GM12878 (cell line): Measurements from ENCODE around the gene LTC4S. TPM values are rescaled to one million over a fixed set of nuclear protein-coding genes. Genes with fewer than 3 reads are reported as not detected.

Experiments
- ATAC-seq: fragments of 200-7000 bp; cut with Tn5 transposase; 3 replicates; pipeline ENCODE4 v1.9.1; 2020; ENCODE audit warnings: mild to moderate bottlenecking, moderate library complexity
- BruUV-seq: library from RNA; stranded (reverse); fragments of 400-500 nt; replicated peaks from 2 replicates; lab custom pipeline; 2021; lab: Mats Ljungman, UMichigan
- CTCF ChIA-PET: fragments of 300-600 bp; sonication (Branson Sonifier 250); formaldehyde crosslinking; extraction: SDS; loops from one replicate; lab custom pipeline; 2021; ENCODE audit warnings: inconsistent platforms; lab: Yijun Ruan, JAX
- POLR2A ChIA-PET: fragments of 350-600 bp; formaldehyde crosslinking; extraction: SDS; loops from one replicate; lab custom pipeline; 2021; ENCODE audit warnings: inconsistent platforms; lab: Charles Lee
- RAD21 ChIA-PET: fragments of 300-600 bp; sonication (Branson Sonifier 250); formaldehyde crosslinking; loops from one replicate; lab custom pipeline; 2023; ENCODE audit warnings: antibody characterized with exemption; ENCODE audit not compliant: unreplicated experiment; lab: Charles Lee
- SMC1A ChIA-PET: fragments of 300-600 bp; sonication (Branson Sonifier 250); formaldehyde crosslinking; loops from one replicate; lab custom pipeline; 2023; ENCODE audit not compliant: unreplicated experiment, uncharacterized antibody; lab: Charles Lee
- DNase-seq: peaks from one replicate; pipeline ENCODE4 v3.0.0-alpha.2; 2011; ENCODE audit warnings: low read depth, low spot score
- FAIRE-seq: peaks from 3 replicates; lab custom pipeline; 2011; peaks lifted over from hg19 to GRCh38; lab: Jason Lieb, UNC
- H2AFZ ChIP-seq: 2 replicates; pipeline ENCODE4 v1.6.0; 2011; ENCODE audit warnings: low read depth, low read length, control low read depth; ENCODE audit not compliant: control insufficient read depth
- H3K27ac ChIP-seq: 2 replicates; pipeline ENCODE4 v1.5.1; 2011; ENCODE audit warnings: control low read depth; ENCODE audit not compliant: control insufficient read depth, insufficient read depth
- H3K27me3 ChIP-seq, 2 experiments: replicated peaks in 1 of 2; 2 replicates each; pipeline versions ENCODE4 v1.6.0 to v1.6.1; 2011; ENCODE audit warnings: low read length in 1 of 2; ENCODE audit not compliant: control insufficient read depth in 2 of 2, insufficient read depth in 2 of 2
- H3K36me3 ChIP-seq, 2 experiments: 2 replicates each; pipeline ENCODE4 v1.5.1; 2011; ENCODE audit warnings: low read length in 1 of 2; ENCODE audit not compliant: control insufficient read depth in 2 of 2, insufficient read depth in 2 of 2
- H3K4me1 ChIP-seq: 2 replicates; pipeline ENCODE4 v1.6.1; 2011; ENCODE audit warnings: mild to moderate bottlenecking, low read length, moderate library complexity, mixed read lengths; ENCODE audit not compliant: control insufficient read depth, insufficient read depth
- H3K4me2 ChIP-seq: 2 replicates; pipeline ENCODE4 v1.6.0; 2011; ENCODE audit warnings: control low read depth; ENCODE audit not compliant: control insufficient read depth, insufficient read depth
- H3K4me3 ChIP-seq: fragments of 200-600 bp; sonication (generic); 2 replicates; pipeline ENCODE4 v1.5.1; 2016
- H3K79me2 ChIP-seq: 2 replicates; pipeline ENCODE4 v1.6.0; 2011; ENCODE audit warnings: low read length; ENCODE audit not compliant: control insufficient read depth, insufficient read depth
- H3K9ac ChIP-seq: 2 replicates; pipeline ENCODE4 v1.8.0; 2011; ENCODE audit warnings: low read length, control low read depth, mixed read lengths; ENCODE audit not compliant: control insufficient read depth, insufficient read depth
- H3K9me3 ChIP-seq: replicated peaks from 3 replicates; pipeline ENCODE4 v1.5.1; 2011; ENCODE audit warnings: mild to moderate bottlenecking, low read length; ENCODE audit not compliant: control insufficient read depth, insufficient read depth
- H4K20me1 ChIP-seq: 2 replicates; pipeline ENCODE4 v1.6.0; 2011; ENCODE audit not compliant: control insufficient read depth, insufficient read depth
- EZH2 ChIP-seq: IDR thresholded peaks from 2 replicates; pipeline ENCODE4 v1.6.1; 2012; ENCODE audit warnings: low read depth, mild to moderate bottlenecking, control low read depth, inconsistent platforms, low read length, borderline replicate concordance; ENCODE audit not compliant: control insufficient read depth
- POLR2A ChIP-seq: IDR thresholded peaks from 2 replicates; pipeline ENCODE4 v1.6.1; 2011; ENCODE audit warnings: low read depth, mild to moderate bottlenecking, low read length
- SMARCA5 ChIP-seq: fragments of 450-650 bp; IDR thresholded peaks from 2 replicates; pipeline ENCODE4 v1.6.1; 2017; ENCODE audit warnings: mild to moderate bottlenecking
- STAT1 ChIP-seq: fragments of 450-650 bp; conservative IDR thresholded peaks from 2 replicates; pipeline ENCODE4 v1.6.1; 2014; ENCODE audit warnings: antibody characterized with exemption, mild to moderate bottlenecking
- SUPT20H ChIP-seq: IDR thresholded peaks from 2 replicates; pipeline ENCODE4 v1.6.1; 2011; ENCODE audit warnings: low read depth, mild to moderate bottlenecking, low read length, moderate library complexity, borderline replicate concordance; ENCODE audit not compliant: control insufficient read depth
- WGBS: methylation state at CpG from one replicate; pipeline ENCODE4 v1.1.6; 2016; ENCODE audit warnings: low lambda C conversion rate; ENCODE audit not compliant: insufficient replicate concordance, insufficient coverage; ENCODE audit errors: missing lambda C conversion rate; 5-methylcytosine and 5-hydroxymethylcytosine counted together
- in situ Hi-C: fragments of 300-500 bp; cut with MboI; formaldehyde crosslinking; loops from 9 replicates; pipeline ENCODE4 v1.14.3; 2018; ENCODE audit warnings: mixed read lengths
- intact Hi-C: fragments of 100-400 bp; cut with micrococcal nuclease; formaldehyde crosslinking; loops from one replicate; pipeline ENCODE4 v1.14.2; 2022; ENCODE audit not compliant: unreplicated experiment
- polyA plus RNA-seq, 11 experiments: library from polyadenylated mRNA; depleted of rRNA in 4 of 11; unstranded in 6 of 11; stranded (reverse) in 5 of 11; fragments of >200 nt; fragmentation: Nextera tagmentation in 4 of 11; fragmentation: Illumina TruSeq in 1 of 11; extraction: Ambion mirVana in 4 of 11; extraction: Trizol in 1 of 11; gene quantifications; 1 replicate in 1 of 11; 2 replicates in 10 of 11; pipeline versions ENCODE4 v1.2.1 to v1.2.3, GENCODE V29; 2011 to 2016; ENCODE audit warnings: inconsistent platforms in 2 of 11, missing spikeins in 2 of 11, low read depth in 1 of 11
- total RNA-seq, 4 experiments: library from RNA; depleted of rRNA in 3 of 4; stranded (reverse); fragments of >200 nt in 3 of 4; fragmentation: Illumina TruSeq in 1 of 4; extraction: Trizol in 1 of 4; gene quantifications; 2 replicates each; pipeline versions ENCODE4 v1.2.1 to v1.2.3, GENCODE V29; 2013 to 2021
- TF ChIP-seq, protein P1 (sequence below): fragments of 450-650 bp; IDR thresholded peaks from 2 replicates; pipeline ENCODE4 v1.6.1; 2016; ENCODE audit warnings: mild to moderate bottlenecking
- TF ChIP-seq, protein P2 (sequence below): fragments of 450-650 bp; IDR thresholded peaks from 2 replicates; pipeline ENCODE4 v1.6.1; 2017; ENCODE audit warnings: antibody characterized with exemption, mild to moderate bottlenecking, moderate library complexity
- TF ChIP-seq, protein P3 (sequence below): fragments of 450-650 bp; IDR thresholded peaks from 2 replicates; pipeline ENCODE4 v1.6.1; 2016; ENCODE audit warnings: mild to moderate bottlenecking

LTC4S gene
- total and polyA plus RNA-seq, 10 of the 15 experiments (the other 5 are each of a cell fraction or from before 2014, with no cell fraction given), result 0.78 to 3.6 (median 1.8) TPM; not detected in 5

DNA sequence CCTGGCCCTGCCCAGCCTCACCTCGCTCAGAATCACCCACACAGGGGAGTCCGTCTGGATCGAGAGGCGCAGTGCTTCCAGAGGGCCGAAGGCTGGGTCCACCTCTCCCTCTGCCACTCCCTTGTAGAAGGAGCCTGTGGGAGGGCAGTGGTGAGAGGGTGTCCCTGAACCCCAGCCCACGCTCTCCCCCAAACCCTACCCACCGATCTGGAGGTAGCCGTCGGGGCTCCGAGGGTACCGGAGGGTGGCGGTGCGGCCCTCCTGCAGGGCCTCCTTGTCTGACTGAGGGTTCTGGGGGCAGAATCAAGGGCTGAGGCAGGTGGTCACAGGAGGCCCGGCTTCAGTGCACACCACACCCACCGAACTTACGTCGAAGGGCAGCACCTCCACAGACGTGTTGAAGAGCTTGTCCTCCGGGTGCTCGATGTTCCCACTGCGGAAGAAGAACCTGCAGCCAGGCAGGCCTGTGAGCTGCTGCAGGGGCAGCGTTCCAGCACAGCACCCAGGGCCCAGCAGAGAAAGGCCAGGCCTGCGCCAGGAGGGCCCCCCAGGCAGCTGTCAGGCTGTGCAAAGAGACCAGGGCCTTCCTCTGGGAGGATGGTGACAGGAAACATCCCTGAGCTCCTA is 4.5 kb downstream of the LTC4S start:
- peaks cover 22% of the 10 kb centered on the region for H3K4me1 ChIP-seq
- DNase-seq, result no peak
- TF ChIP-seq POLR2A (0 out of 2 replicates have a peak, but pooled peaks have one; percentile 25), STAT1 (no peak), SUPT20H (no peak), SMARCA5 (no peak), EZH2 (no peak)
- TF ChIP-seq, protein P1, sequence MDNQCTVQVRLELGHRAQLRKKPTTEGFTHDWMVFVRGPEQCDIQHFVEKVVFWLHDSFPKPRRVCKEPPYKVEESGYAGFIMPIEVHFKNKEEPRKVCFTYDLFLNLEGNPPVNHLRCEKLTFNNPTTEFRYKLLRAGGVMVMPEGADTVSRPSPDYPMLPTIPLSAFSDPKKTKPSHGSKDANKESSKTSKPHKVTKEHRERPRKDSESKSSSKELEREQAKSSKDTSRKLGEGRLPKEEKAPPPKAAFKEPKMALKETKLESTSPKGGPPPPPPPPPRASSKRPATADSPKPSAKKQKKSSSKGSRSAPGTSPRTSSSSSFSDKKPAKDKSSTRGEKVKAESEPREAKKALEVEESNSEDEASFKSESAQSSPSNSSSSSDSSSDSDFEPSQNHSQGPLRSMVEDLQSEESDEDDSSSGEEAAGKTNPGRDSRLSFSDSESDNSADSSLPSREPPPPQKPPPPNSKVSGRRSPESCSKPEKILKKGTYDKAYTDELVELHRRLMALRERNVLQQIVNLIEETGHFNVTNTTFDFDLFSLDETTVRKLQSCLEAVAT, result no peak
- TF ChIP-seq, protein P2, sequence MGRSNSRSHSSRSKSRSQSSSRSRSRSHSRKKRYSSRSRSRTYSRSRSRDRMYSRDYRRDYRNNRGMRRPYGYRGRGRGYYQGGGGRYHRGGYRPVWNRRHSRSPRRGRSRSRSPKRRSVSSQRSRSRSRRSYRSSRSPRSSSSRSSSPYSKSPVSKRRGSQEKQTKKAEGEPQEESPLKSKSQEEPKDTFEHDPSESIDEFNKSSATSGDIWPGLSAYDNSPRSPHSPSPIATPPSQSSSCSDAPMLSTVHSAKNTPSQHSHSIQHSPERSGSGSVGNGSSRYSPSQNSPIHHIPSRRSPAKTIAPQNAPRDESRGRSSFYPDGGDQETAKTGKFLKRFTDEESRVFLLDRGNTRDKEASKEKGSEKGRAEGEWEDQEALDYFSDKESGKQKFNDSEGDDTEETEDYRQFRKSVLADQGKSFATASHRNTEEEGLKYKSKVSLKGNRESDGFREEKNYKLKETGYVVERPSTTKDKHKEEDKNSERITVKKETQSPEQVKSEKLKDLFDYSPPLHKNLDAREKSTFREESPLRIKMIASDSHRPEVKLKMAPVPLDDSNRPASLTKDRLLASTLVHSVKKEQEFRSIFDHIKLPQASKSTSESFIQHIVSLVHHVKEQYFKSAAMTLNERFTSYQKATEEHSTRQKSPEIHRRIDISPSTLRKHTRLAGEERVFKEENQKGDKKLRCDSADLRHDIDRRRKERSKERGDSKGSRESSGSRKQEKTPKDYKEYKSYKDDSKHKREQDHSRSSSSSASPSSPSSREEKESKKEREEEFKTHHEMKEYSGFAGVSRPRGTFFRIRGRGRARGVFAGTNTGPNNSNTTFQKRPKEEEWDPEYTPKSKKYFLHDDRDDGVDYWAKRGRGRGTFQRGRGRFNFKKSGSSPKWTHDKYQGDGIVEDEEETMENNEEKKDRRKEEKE, result no peak
- TF ChIP-seq, protein P3, sequence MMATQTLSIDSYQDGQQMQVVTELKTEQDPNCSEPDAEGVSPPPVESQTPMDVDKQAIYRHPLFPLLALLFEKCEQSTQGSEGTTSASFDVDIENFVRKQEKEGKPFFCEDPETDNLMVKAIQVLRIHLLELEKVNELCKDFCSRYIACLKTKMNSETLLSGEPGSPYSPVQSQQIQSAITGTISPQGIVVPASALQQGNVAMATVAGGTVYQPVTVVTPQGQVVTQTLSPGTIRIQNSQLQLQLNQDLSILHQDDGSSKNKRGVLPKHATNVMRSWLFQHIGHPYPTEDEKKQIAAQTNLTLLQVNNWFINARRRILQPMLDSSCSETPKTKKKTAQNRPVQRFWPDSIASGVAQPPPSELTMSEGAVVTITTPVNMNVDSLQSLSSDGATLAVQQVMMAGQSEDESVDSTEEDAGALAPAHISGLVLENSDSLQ, result no peak
- TF ChIP-seq, all 136 proteins: peak for 1
- RAD21 ChIA-PET, result no interaction called here
- no peak for ATAC-seq
- no peak for FAIRE-seq
- no peak overlapping the region for H3K4me2 ChIP-seq
- no peak overlapping the region for H3K4me3 ChIP-seq
- peaks cover 0 to 13% of the 10 kb centered on the region in 2 experiments; a peak in 2 of 4 replicates for H3K36me3 ChIP-seq
- intact Hi-C loops, result loop anchor here (5.0 kb wide), 1 partner anchor 36 kb away; no protein-coding TSS in a partner anchor
- no TSS peak for BruUV-seq
- no peak overlapping the region for H2AFZ ChIP-seq
- no peak overlapping the region for H3K9ac ChIP-seq
- POLR2A ChIA-PET, result no interaction called here
- H3K27ac ChIP-seq, result no peak overlapping the region
- SMC1A ChIA-PET, result interaction anchor here (1.0 kb wide), 1 partner anchor 21 kb away, joined by 4 read pairs; no protein-coding TSS in a partner anchor
- in situ Hi-C loops, result loop anchor here (25.0 kb wide), 1 partner anchor 289 kb away; no protein-coding TSS in a partner anchor
- no peaks in the 10 kb centered on the region for H4K20me1 ChIP-seq
- H3K27me3 ChIP-seq, result no peaks in the 10 kb centered on the region
- WGBS, result 91% methylated on average over 23 of the region's 23 CpGs
- CTCF ChIA-PET, result interaction anchor here (0.6 to 2.5 kb wide), 5 partner anchors 7 to 71 kb away, joined by 3 to 16 read pairs (median 3); partner anchors contain the start of gene MRNIP
- H3K9me3 ChIP-seq, result no peaks in the 10 kb centered on the region
- no peaks in the 10 kb centered on the region; the same call in 1 of the 2 replicates for H3K79me2 ChIP-seq
